ENCODE measurements around the gene PRKAR2A. TPM values are rescaled to one million over a fixed set of nuclear protein-coding genes. Genes with fewer than 3 reads are reported as not detected.
A peak's percentile ranks its signal among the peaks of the same experiment; 100 is the strongest.

Gene PRKAR2A
- total and polyA plus RNA-seq, 9 of the 15 experiments (the other 6 are each of a cell fraction or from before 2014, with no cell fraction given), result 15.9 to 84.5 (median 37.6) TPM

- TF ChIP-seq SUPT5H (IDR thresholded peaks at IDR 0.05) (peak; percentile 89), CGGBP1 (CRISPR knock-in tag; IDR thresholded peaks at IDR 0.05) (no peak), SIN3A (IDR thresholded peaks at IDR 0.05; ENCODE audit: borderline replicate concordance in 2 of 2, control insufficient read depth in 1 of 2, low read depth in 2 of 2, low read length in 2 of 2) (peak in 1 of 2 experiments; percentile 68; a peak in 1 of 4 replicates), CREB1 (IDR thresholded peaks at IDR 0.05) (no peak; the same call in 1 of the 2 replicates), CREB1 (CRISPR knock-in tag; IDR thresholded peaks at IDR 0.05) (peak; percentile 52; the same call in 1 of the 2 replicates), NRF1 (conservative IDR thresholded peaks at IDR 0.05 in 1 of 2, IDR thresholded peaks at IDR 0.05 in 1 of 2) (peak; percentile 96), PRDM10 (IDR thresholded peaks at IDR 0.05; ENCODE audit: partially characterized antibody) (peak; percentile 9), HMGN3 (IDR thresholded peaks at IDR 0.05; ENCODE audit: borderline replicate concordance, extremely low read depth, insufficient read length, low read depth, low read length) (peak; percentile 42), TAF1 (IDR thresholded peaks at IDR 0.05; ENCODE audit: control insufficient read depth, extremely low read depth, insufficient read depth, low read length, severe bottlenecking) (peak; percentile 83), ZBTB12 (CRISPR knock-in tag; IDR thresholded peaks at IDR 0.05) (no peak), ZNF184 (CRISPR knock-in tag; IDR thresholded peaks at IDR 0.05) (no peak), ZNF75A (CRISPR knock-in tag; IDR thresholded peaks at IDR 0.05) (no peak), FOXM1 (IDR thresholded peaks at IDR 0.05; ENCODE audit: low read depth) (peak; percentile 70), FOXM1 (CRISPR knock-in tag; IDR thresholded peaks at IDR 0.05; ENCODE audit: low read depth) (no peak), L3MBTL2 (IDR thresholded peaks at IDR 0.05) (peak; percentile 34; the same call in 1 of the 2 replicates), KAT8 (IDR thresholded peaks at IDR 0.05; ENCODE audit: low read depth) (no peak; the same call in 1 of the 2 replicates), TAF9B (IDR thresholded peaks at IDR 0.05; ENCODE audit: partially characterized antibody) (peak; percentile 41), TFAM (CRISPR knock-in tag; conservative IDR thresholded peaks at IDR 0.05) (no peak), ZNF780A (CRISPR knock-in tag; IDR thresholded peaks at IDR 0.05) (no peak), RCOR1 (IDR thresholded peaks at IDR 0.05; ENCODE audit: borderline replicate concordance in 1 of 2, low read depth in 2 of 2, low read length in 2 of 2) (peak in 1 of 2 experiments; percentile 28; a peak in 1 of 4 replicates), MTA3 (IDR thresholded peaks at IDR 0.05; ENCODE audit: borderline replicate concordance) (no peak; the same call in 1 of the 2 replicates)
These were observed 130.5 kb downstream of the PRKAR2A start, which contains the start of gene IP6K2 (continued) for GRCh38 chr3:48716982-48717746.

Data from K562 (cell line).